Thoracic aorta (tissue), 2 donors: ENCODE measurements around the gene UCHL3. TPM values are rescaled to one million over a fixed set of nuclear protein-coding genes. Genes with fewer than 3 reads are reported as not detected.

Source experiments
- ATAC-seq: fragments of 150-250 bp; one replicate; pipeline ENCODE4 v1.8.0; 2017; ENCODE audit warnings: low read depth; ENCODE audit not compliant: insufficient number of reproducible peaks, low FRiP score
- DNase-seq: peaks from one replicate; pipeline ENCODE4 v3.0.0-alpha.2; 2020; ENCODE audit warnings: low spot score
- H3K27ac ChIP-seq, 2 donors: fragments of 200-600 bp; sonication (generic); 1 replicate in 1 of 2; 2 replicates in 1 of 2; pipeline ENCODE4 v1.5.1; 2016; ENCODE audit warnings: mild to moderate bottlenecking in 2 of 2, moderate library complexity in 2 of 2
- H3K27me3 ChIP-seq: fragments of 200-600 bp; sonication (generic); replicated peaks from 2 replicates; pipeline ENCODE4 v1.6.0; 2016; ENCODE audit warnings: mild to moderate bottlenecking; ENCODE audit not compliant: insufficient read depth
- H3K36me3 ChIP-seq: fragments of 200-600 bp; sonication (generic); one replicate; pipeline ENCODE4 v1.5.1; 2016
- H3K4me1 ChIP-seq, 2 donors: fragments of 200-600 bp; sonication (generic); 1 replicate in 1 of 2; 2 replicates in 1 of 2; pipeline versions ENCODE4 v1.5.1 to v1.6.0; 2016; ENCODE audit warnings: low read depth in 2 of 2, mild to moderate bottlenecking in 1 of 2; ENCODE audit not compliant: control insufficient read depth in 1 of 2
- H3K4me3 ChIP-seq: fragments of 200-600 bp; sonication (generic); 2 replicates; pipeline ENCODE4 v1.5.1; 2016; ENCODE audit warnings: mild to moderate bottlenecking
- H3K9me3 ChIP-seq: fragments of 200-600 bp; sonication (generic); 2 replicates; pipeline ENCODE4 v1.5.1; 2016
- CTCF ChIP-seq: fragments of 200-600 bp; sonication (generic); IDR thresholded peaks from one replicate; pipeline ENCODE4 v1.5.1; 2019; ENCODE audit warnings: antibody characterized with exemption
- total RNA-seq, 2 donors: library from RNA; depleted of rRNA; stranded (reverse); fragments of >200 nt; gene quantifications; one replicate each; pipeline versions ENCODE4 v1.1.0 to v1.2.3, GENCODE V29; 2016

UCHL3 gene
- total RNA-seq, 2 donors from 2014 or later = 4.9 to 12.2 TPM

GRCh38 chr13:75618308-75618707 lies 68.7 kb downstream of the UCHL3 start:
- ATAC-seq (no peak), DNase-seq (no peak)
- no peak overlapping the region for H3K4me3 ChIP-seq
- H3K36me3 ChIP-seq = no peaks in the 10 kb centered on the region
- H3K9me3 ChIP-seq = no peaks in the 10 kb centered on the region
- H3K27ac ChIP-seq = no peak overlapping the region
- no peaks in the 10 kb centered on the region for H3K27me3 ChIP-seq
- H3K4me1 ChIP-seq = peaks cover 6 to 25% of the 10 kb centered on the region in 2 donors
- TF ChIP-seq CTCF = no peak

GRCh38 chr13:75620020-75620419 lies 70.4 kb downstream of the UCHL3 start:
- H3K4me1 ChIP-seq = peaks cover 6 to 25% of the 10 kb centered on the region in 2 donors
- DNase-seq (no peak), ATAC-seq (no peak)
- H3K27ac ChIP-seq = no peak overlapping the region
- no peaks in the 10 kb centered on the region for H3K36me3 ChIP-seq
- H3K27me3 ChIP-seq = no peaks in the 10 kb centered on the region
- no peak for TF ChIP-seq CTCF
- no peak overlapping the region for H3K4me3 ChIP-seq
- no peaks in the 10 kb centered on the region for H3K9me3 ChIP-seq

- ATAC-seq (no peak), DNase-seq (no peak)
- Histone ChIP-seq H3K4me1 (peaks cover 6 to 25% of the 10 kb centered on the region in 2 donors), H3K9me3 (no peaks in the 10 kb centered on the region), H3K36me3 (no peaks in the 10 kb centered on the region), H3K4me3 (peak overlapping the region; percentile 43), H3K27ac (peak overlapping the region in 1 of 2 donors; percentile 3), H3K27me3 (no peaks in the 10 kb centered on the region)
- TF ChIP-seq CTCF = no peak
Observed at GRCh38 chr13:75621147-75621546, 71.6 kb downstream of the UCHL3 start.

GRCh38 chr13:75628801-75629200 lies 79.2 kb downstream of the UCHL3 start:
- Histone ChIP-seq H3K36me3 (no peaks in the 10 kb centered on the region), H3K27ac (no peak overlapping the region), H3K4me3 (no peak overlapping the region), H3K27me3 (no peaks in the 10 kb centered on the region), H3K9me3 (no peaks in the 10 kb centered on the region), H3K4me1 (no peaks in the 10 kb centered on the region)
- no peak for ATAC-seq
- DNase-seq = no peak
- TF ChIP-seq CTCF = no peak

- DNase-seq = no peak
- TF ChIP-seq CTCF = no peak
- H3K9me3 ChIP-seq = no peaks in the 10 kb centered on the region
- peaks cover 0 to 8% of the 10 kb centered on the region in 2 donors for H3K4me1 ChIP-seq
- peak overlapping the region in 1 of 2 donors; percentile 27 for H3K27ac ChIP-seq
- H3K4me3 ChIP-seq = no peak overlapping the region
- H3K27me3 ChIP-seq = no peaks in the 10 kb centered on the region
- no peaks in the 10 kb centered on the region for H3K36me3 ChIP-seq
- no peak for ATAC-seq
Observed at GRCh38 chr13:75633285-75633684, 83.7 kb downstream of the UCHL3 start.
